CD4-positive, alpha-beta memory T cell (primary cell): Measurements from ENCODE around the gene MDK. TPM values are rescaled to one million over a fixed set of nuclear protein-coding genes. Genes with fewer than 3 reads are reported as not detected.
A peak's percentile ranks its signal among the peaks of the same experiment; 100 is the strongest.

Source experiments
- CTCF ChIA-PET: fragments of 350-600 bp; sonication (Branson Sonifier 250); formaldehyde crosslinking; loops from one replicate; lab custom pipeline; 2021; ENCODE audit warnings: inconsistent platforms; ENCODE audit not compliant: partially characterized antibody; lab: Charles Lee
- POLR2A ChIA-PET: fragments of 350-600 bp; sonication (Branson Sonifier 250); formaldehyde crosslinking; loops from one replicate; lab custom pipeline; 2021; ENCODE audit not compliant: partially characterized antibody; lab: Charles Lee
- DNase-seq, 5 donors: peaks; one replicate each; pipeline versions ENCODE4 v3.0.0 to v3.0.0-alpha.2; 2020 to 2022; ENCODE audit warnings: mixed read lengths in 1 of 5
- H3K27ac ChIP-seq: one replicate; pipeline ENCODE4 v1.7.0; 2013; ENCODE audit warnings: low read depth, low read length
- H3K27me3 ChIP-seq: 2 replicates; pipeline ENCODE4 v1.7.0; 2013; ENCODE audit warnings: mild to moderate bottlenecking, low read length, moderate library complexity; ENCODE audit not compliant: insufficient read depth
- H3K36me3 ChIP-seq: 2 replicates; pipeline ENCODE4 v1.7.0; 2013; ENCODE audit warnings: mild to moderate bottlenecking, low read length, moderate library complexity; ENCODE audit not compliant: insufficient read depth
- H3K4me1 ChIP-seq: 2 replicates; pipeline ENCODE4 v1.7.0; 2013; ENCODE audit warnings: mild to moderate bottlenecking, low read length, moderate library complexity; ENCODE audit not compliant: insufficient read depth
- H3K4me3 ChIP-seq, 2 donors: one replicate each; pipeline ENCODE4 v1.7.0; 2013; ENCODE audit warnings: low read length in 2 of 2, mild to moderate bottlenecking in 1 of 2
- H3K9me3 ChIP-seq, 2 donors: one replicate each; pipeline ENCODE4 v1.7.0; 2013; ENCODE audit warnings: low read length in 2 of 2, control low read depth in 1 of 2; ENCODE audit not compliant: control insufficient read depth in 1 of 2
- H3K27ac Mint-ChIP-seq, 7 donors: one replicate each; pipeline ENCODE4 v1.8.0; 2020 to 2021; ENCODE audit warnings: mixed read lengths in 7 of 7, mild to moderate bottlenecking in 6 of 7, inconsistent platforms in 3 of 7, moderate library complexity in 3 of 7
- H3K27me3 Mint-ChIP-seq, 2 donors: one replicate each; pipeline ENCODE4 v1.8.0; 2020 to 2021; ENCODE audit warnings: mixed read lengths in 2 of 2
- H3K36me3 Mint-ChIP-seq, 2 donors: one replicate each; pipeline ENCODE4 v1.8.0; 2020 to 2021; ENCODE audit warnings: mixed read lengths in 2 of 2, inconsistent platforms in 1 of 2, mild to moderate bottlenecking in 1 of 2
- H3K4me1 Mint-ChIP-seq, 4 donors: one replicate each; pipeline ENCODE4 v1.8.0; 2020 to 2021; ENCODE audit warnings: mixed read lengths in 4 of 4, mild to moderate bottlenecking in 1 of 4
- H3K4me3 Mint-ChIP-seq, 8 donors: one replicate each; pipeline ENCODE4 v1.8.0; 2020 to 2021; ENCODE audit warnings: mixed read lengths in 8 of 8, mild to moderate bottlenecking in 7 of 8, moderate library complexity in 6 of 8, inconsistent platforms in 3 of 8
- H3K9me3 Mint-ChIP-seq, 8 donors: one replicate each; pipeline ENCODE4 v1.8.0; 2020 to 2021; ENCODE audit warnings: mixed read lengths in 8 of 8, mild to moderate bottlenecking in 5 of 8, inconsistent platforms in 3 of 8, moderate library complexity in 1 of 8
- intact Hi-C: fragments of 100-400 bp; cut with micrococcal nuclease; formaldehyde crosslinking; loops from one replicate; pipeline ENCODE4 v1.15.1; 2023
- polyA plus RNA-seq, 2 donors: library from polyadenylated mRNA; unstranded; fragments of 300-500 nt; fragmentation: Illumina TruSeq; gene quantifications; one replicate each; pipeline ENCODE4 v1.2.3, GENCODE V29; 2021
- total RNA-seq, 2 experiments: library from RNA; stranded (reverse); gene quantifications; one replicate each; pipeline ENCODE4 v1.2.3, GENCODE V29; 2021

MDK gene
- total and polyA plus RNA-seq, 4 experiments from 2014 or later = 4.7 to 5.6 TPM; not detected in 2

GRCh38 chr11:46339816-46340215 lies 41.7 kb upstream of the MDK start:
- Mint-ChIP-seq H3K27me3 (no peaks in the 10 kb centered on the region), H3K4me1 (peaks cover 36 to 90% (median 68%) of the 10 kb centered on the region in 4 donors), H3K36me3 (no peaks in the 10 kb centered on the region), H3K9me3 (no peaks in the 10 kb centered on the region), H3K27ac (peak overlapping the region in 4 of 7 donors; percentile 21 to 53 (median 42)), H3K4me3 (peak overlapping the region in 1 of 8 donors; percentile 7)
- CTCF ChIA-PET = interaction anchor here (0.7 to 2.0 kb wide), 9 partner anchors 9 to 102 kb away, joined by 3 to 5 read pairs (median 4); no protein-coding TSS in a partner anchor
- no peak for DNase-seq
- H3K4me3 ChIP-seq = no peak overlapping the region
- H3K27ac ChIP-seq = no peak overlapping the region
- no peaks in the 10 kb centered on the region for H3K27me3 ChIP-seq
- POLR2A ChIA-PET = interaction anchor here (1.1 to 14.6 kb wide), 3 partner anchors 8 to 13 kb away, joined by 4 to 262 read pairs (median 6); no protein-coding TSS in a partner anchor
- no peaks in the 10 kb centered on the region for H3K9me3 ChIP-seq
- peaks cover 81% of the 10 kb centered on the region for H3K4me1 ChIP-seq
- intact Hi-C loops = no loop called here
- no peaks in the 10 kb centered on the region for H3K36me3 ChIP-seq

GRCh38 chr11:46341454-46341853 lies 40.0 kb upstream of the MDK start:
- Mint-ChIP-seq H3K27ac (peak overlapping the region; percentile 18 to 92 (median 52)), H3K27me3 (no peaks in the 10 kb centered on the region), H3K9me3 (no peaks in the 10 kb centered on the region), H3K36me3 (peaks cover 0 to 2% of the 10 kb centered on the region in 2 donors), H3K4me1 (peaks cover 44 to 94% (median 73%) of the 10 kb centered on the region in 4 donors), H3K4me3 (peak overlapping the region in 6 of 8 donors; percentile 14 to 78 (median 52))
- H3K36me3 ChIP-seq = no peaks in the 10 kb centered on the region
- H3K9me3 ChIP-seq = no peaks in the 10 kb centered on the region
- ChIA-PET CTCF (interaction anchor here (1.1 to 17.9 kb wide), 6 partner anchors 8 to 45 kb away, joined by 3 to 469 read pairs (median 4); no protein-coding TSS in a partner anchor), POLR2A (interaction anchor here (1.5 to 14.6 kb wide), 3 partner anchors 10 to 20 kb away, joined by 5 to 262 read pairs (median 10); no protein-coding TSS in a partner anchor)
- no peaks in the 10 kb centered on the region for H3K27me3 ChIP-seq
- no peak for DNase-seq
- H3K4me1 ChIP-seq = peaks cover 81% of the 10 kb centered on the region
- H3K4me3 ChIP-seq = no peak overlapping the region
- intact Hi-C loops = no loop called here
- H3K27ac ChIP-seq = peak overlapping the region; percentile 27

- H3K36me3 Mint-ChIP-seq = peaks cover 0 to 8% of the 10 kb centered on the region in 2 donors
Observed at GRCh38 chr11:46342239-46342638, 39.2 kb upstream of the MDK start.

GRCh38 chr11:46343520-46343919 lies 37.9 kb upstream of the MDK start:
- no peaks in the 10 kb centered on the region for H3K27me3 ChIP-seq
- Mint-ChIP-seq H3K27ac (peak overlapping the region; percentile 16 to 92 (median 66)), H3K36me3 (peaks cover 0 to 8% of the 10 kb centered on the region in 2 donors), H3K4me1 (peaks cover 45 to 85% (median 70%) of the 10 kb centered on the region in 4 donors), H3K27me3 (peaks cover 0 to 2% of the 10 kb centered on the region in 2 donors), H3K4me3 (peak overlapping the region in 3 of 8 donors; percentile 6 to 92 (median 13)), H3K9me3 (peaks cover 0 to 2% (median 0%) of the 10 kb centered on the region in 8 donors)
- H3K27ac ChIP-seq = no peak overlapping the region
- POLR2A ChIA-PET = interaction anchor here (1.1 to 14.7 kb wide), 4 partner anchors 8 to 22 kb away, joined by 6 to 334 read pairs (median 136); no protein-coding TSS in a partner anchor
- no peak for DNase-seq
- intact Hi-C loops = no loop called here
- no peaks in the 10 kb centered on the region for H3K36me3 ChIP-seq
- H3K9me3 ChIP-seq = no peaks in the 10 kb centered on the region
- H3K4me1 ChIP-seq = peaks cover 77% of the 10 kb centered on the region
- CTCF ChIA-PET = interaction anchor here (1.2 to 17.9 kb wide), 6 partner anchors 9 to 29 kb away, joined by 3 to 469 read pairs (median 8); no protein-coding TSS in a partner anchor
- no peak overlapping the region for H3K4me3 ChIP-seq

More at GRCh38 chr11:46342239-46342638, 39.2 kb upstream of the MDK start:
- Histone ChIP-seq H3K4me1 (peaks cover 86% of the 10 kb centered on the region), H3K9me3 (no peaks in the 10 kb centered on the region), H3K36me3 (no peaks in the 10 kb centered on the region), H3K27me3 (no peaks in the 10 kb centered on the region), H3K27ac (peak overlapping the region; percentile 27), H3K4me3 (peak overlapping the region in 1 of 2 donors; percentile 4)
- DNase-seq = peak in 1 of 5 donors; percentile 55
- intact Hi-C loops = no loop called here
- peaks cover 0 to 2% of the 10 kb centered on the region in 2 donors for H3K27me3 Mint-ChIP-seq
- H3K27ac Mint-ChIP-seq = peak overlapping the region in 6 of 7 donors; percentile 55 to 92 (median 80)
- ChIA-PET POLR2A (interaction anchor here (0.6 to 14.6 kb wide), 5 partner anchors 9 to 222 kb away, joined by 3 to 262 read pairs (median 6); no protein-coding TSS in a partner anchor), CTCF (interaction anchor here (1.1 to 17.9 kb wide), 7 partner anchors 10 to 104 kb away, joined by 3 to 469 read pairs (median 4); no protein-coding TSS in a partner anchor)
- H3K4me3 Mint-ChIP-seq = peak overlapping the region in 6 of 8 donors; percentile 2 to 62 (median 54)
- H3K4me1 Mint-ChIP-seq = peaks cover 47 to 94% (median 75%) of the 10 kb centered on the region in 4 donors
- H3K9me3 Mint-ChIP-seq = peaks cover 0 to 2% (median 0%) of the 10 kb centered on the region in 8 donors

GRCh38 chr11:46345131-46345597 lies 36.3 kb upstream of the MDK start:
- intact Hi-C loops = loop anchor here (5.0 kb wide), 1 partner anchor 37 kb away; the partner anchor contains the start of gene MDK
- H3K36me3 ChIP-seq = no peaks in the 10 kb centered on the region
- Mint-ChIP-seq H3K27ac (peak overlapping the region; percentile 65 to 92 (median 82)), H3K4me3 (peak overlapping the region; percentile 85 to 95 (median 90)), H3K9me3 (peaks cover 0 to 2% (median 0%) of the 10 kb centered on the region in 8 donors), H3K27me3 (peaks cover 0 to 2% of the 10 kb centered on the region in 2 donors), H3K36me3 (peaks cover 6 to 22% of the 10 kb centered on the region in 2 donors), H3K4me1 (peaks cover 54 to 88% (median 74%) of the 10 kb centered on the region in 4 donors)
- DNase-seq = no peak
- H3K4me3 ChIP-seq = peak overlapping the region; percentile 47 to 68
- CTCF ChIA-PET = interaction anchor here (0.9 to 17.9 kb wide), 7 partner anchors 14 to 184 kb away, joined by 3 to 469 read pairs (median 5); no protein-coding TSS in a partner anchor
- H3K27me3 ChIP-seq = no peaks in the 10 kb centered on the region
- peaks cover 79% of the 10 kb centered on the region for H3K4me1 ChIP-seq
- no peaks in the 10 kb centered on the region for H3K9me3 ChIP-seq
- POLR2A ChIA-PET = interaction anchor here (1.1 to 14.7 kb wide), 6 partner anchors 13 to 427 kb away, joined by 3 to 334 read pairs (median 4); partner anchors contain the start of genes MDK and PEX16
- peak overlapping the region; percentile 68 for H3K27ac ChIP-seq

- Histone ChIP-seq H3K4me3 (peak overlapping the region; percentile 13 to 68), H3K36me3 (no peaks in the 10 kb centered on the region), H3K27me3 (no peaks in the 10 kb centered on the region), H3K27ac (peak overlapping the region; percentile 68), H3K4me1 (peaks cover 84% of the 10 kb centered on the region), H3K9me3 (no peaks in the 10 kb centered on the region)
- DNase-seq = peak in 1 of 5 donors; percentile 64
- ChIA-PET POLR2A (interaction anchor here (1.1 to 14.7 kb wide), 6 partner anchors 14 to 428 kb away, joined by 3 to 334 read pairs (median 4); partner anchors contain the start of genes MDK and PEX16), CTCF (interaction anchor here (0.9 to 17.9 kb wide), 9 partner anchors 8 to 183 kb away, joined by 3 to 469 read pairs (median 5); no protein-coding TSS in a partner anchor)
- Mint-ChIP-seq H3K27ac (peak overlapping the region; percentile 82 to 97 (median 85)), H3K36me3 (peaks cover 6 to 22% of the 10 kb centered on the region in 2 donors), H3K9me3 (peaks cover 0 to 2% (median 0%) of the 10 kb centered on the region in 8 donors), H3K4me1 (peaks cover 56 to 94% (median 76%) of the 10 kb centered on the region in 4 donors), H3K4me3 (peak overlapping the region; percentile 85 to 95 (median 90)), H3K27me3 (peaks cover 0 to 2% of the 10 kb centered on the region in 2 donors)
- intact Hi-C loops = loop anchor here (2.0 to 5.0 kb wide), 2 partner anchors 36 to 183 kb away; partner anchors contain the start of gene MDK
Observed at GRCh38 chr11:46345881-46346484, 35.5 kb upstream of the MDK start.
